Measurements from ENCODE around the gene PDE6D.
"Not testable (repeated sequence)": the region's sequence is repeated elsewhere in the genome, so short reads cannot be mapped to it uniquely, and the experiment has no call there.

PDE6D gene

GRCh38 chr2:231769170-231770136, 11.6 kb downstream of the PDE6D start:
- no peak for DNase-seq (ENCODE audit: low read depth)

GRCh38 chr2:231765496-231765929, 15.6 kb downstream of the PDE6D start:
- peak; percentile 19 for DNase-seq (ENCODE audit: low read depth)

- no peak for DNase-seq (ENCODE audit: low read depth)
Observed at GRCh38 chr2:231764760-231765159, 16.3 kb downstream of the PDE6D start.

GRCh38 chr2:231764124-231764523, 17.0 kb downstream of the PDE6D start:
- DNase-seq (ENCODE audit: low read depth): no peak

- no peak for DNase-seq (ENCODE audit: low read depth)
Observed at GRCh38 chr2:231761735-231762134, 19.3 kb downstream of the PDE6D start.

- no peak for DNase-seq (ENCODE audit: low read depth)
Observed at GRCh38 chr2:231752061-231752460, 29.0 kb downstream of the PDE6D start.

- no peak for DNase-seq (ENCODE audit: low read depth)
Observed at GRCh38 chr2:231751042-231751815, 29.9 kb downstream of the PDE6D start.

- not testable (repeated sequence) for DNase-seq (ENCODE audit: low read depth)
Observed at GRCh38 chr2:231749016-231749415, 32.1 kb downstream of the PDE6D start.

GRCh38 chr2:231748153-231748896, 32.8 kb downstream of the PDE6D start:
- not testable (repeated sequence) for DNase-seq (ENCODE audit: low read depth)

- DNase-seq (ENCODE audit: low read depth): no peak
Observed at GRCh38 chr2:231745303-231746038, 35.6 kb downstream of the PDE6D start.

GRCh38 chr2:231743376-231744116, 37.5 kb downstream of the PDE6D start:
- no peak for DNase-seq (ENCODE audit: low read depth)

- DNase-seq (ENCODE audit: low read depth): no peak
Observed at GRCh38 chr2:231737761-231738160, 43.3 kb downstream of the PDE6D start.

GRCh38 chr2:231732604-231733003, 48.5 kb downstream of the PDE6D start:
- no peak for DNase-seq (ENCODE audit: low read depth)

GRCh38 chr2:231727621-231728020, 53.5 kb downstream of the PDE6D start:
- no peak for DNase-seq (ENCODE audit: low read depth)

- no peak for DNase-seq (ENCODE audit: low read depth)
Observed at GRCh38 chr2:231726276-231726675, 54.8 kb downstream of the PDE6D start.

- DNase-seq (ENCODE audit: low read depth): no peak
Observed at GRCh38 chr2:231725476-231725875, 55.6 kb downstream of the PDE6D start.

GRCh38 chr2:231722721-231723307, 58.3 kb downstream of the PDE6D start:
- no peak for DNase-seq (ENCODE audit: low read depth)

GRCh38 chr2:231720987-231721966, 59.8 kb downstream of the PDE6D start:
- no peak for DNase-seq (ENCODE audit: low read depth)

Data from amniotic epithelial cell (primary cell).